G401 (cell line): Measurements from ENCODE around the gene ACOXL. TPM values are rescaled to one million over a fixed set of nuclear protein-coding genes. Genes with fewer than 3 reads are reported as not detected.

Experiments
- DNase-seq: peaks from one replicate; pipeline ENCODE4 v3.0.0-alpha.2; 2015; ENCODE audit warnings: low spot score
- in situ Hi-C: cut with HindIII; loops from 2 replicates; pipeline ENCODE4 v1.10.0; 2016; ENCODE audit warnings: low sequenced_read_pairs, mixed read lengths
- total RNA-seq: library from RNA; depleted of rRNA; stranded (reverse); fragments of >200 nt; shearing (Covaris generic); gene quantifications from 2 replicates; pipeline ENCODE4 v1.2.3, GENCODE V29; 2014

The ACOXL gene
- total RNA-seq, 1 experiment from 2014 or later: not detected

- no peak for DNase-seq
- in situ Hi-C loops: no loop called here
These were observed 132.4 kb downstream of the ACOXL start for GRCh38 chr2:110864731-110865130.

DNA sequence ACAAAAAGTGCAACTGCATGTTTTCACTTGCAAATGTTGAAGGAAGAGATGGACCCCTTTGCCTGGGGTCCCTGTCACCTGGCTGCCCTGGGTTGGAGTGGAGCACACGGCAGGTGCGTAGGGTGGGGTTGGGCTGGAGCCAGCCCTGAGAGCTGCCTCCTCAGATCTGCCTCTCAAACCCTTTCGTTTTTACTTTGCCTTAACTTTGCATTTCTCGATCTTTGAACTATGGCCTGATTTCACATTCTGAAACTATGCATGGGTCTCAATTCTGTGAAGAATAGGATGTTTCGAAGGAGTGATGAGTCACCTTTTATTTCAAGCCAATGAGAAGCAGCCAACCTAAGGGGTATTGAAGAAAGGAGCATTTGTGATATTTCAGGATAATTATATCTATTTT lies 132.8 kb downstream of the ACOXL start:
- no peak for DNase-seq
- in situ Hi-C loops: no loop called here

DNA sequence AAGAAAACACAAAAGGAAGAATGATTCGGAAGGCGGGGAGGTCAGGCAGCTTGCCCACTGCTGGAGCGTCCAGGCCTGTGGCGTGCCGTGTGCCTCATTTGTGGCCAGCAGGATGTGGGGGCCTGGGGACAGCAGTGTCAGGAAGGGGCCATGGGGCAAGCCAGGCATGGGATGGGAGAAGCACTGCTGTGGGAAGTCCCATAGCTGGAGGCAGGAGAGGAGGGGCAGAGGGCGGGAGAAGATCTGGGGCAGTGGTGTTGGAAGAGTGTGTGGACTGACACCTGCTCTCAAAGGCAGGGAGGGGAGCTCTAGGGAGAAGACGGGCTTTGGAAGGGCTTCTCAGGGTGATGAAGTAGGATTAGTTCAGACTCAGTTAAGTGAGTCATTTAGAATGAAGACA lies 133.7 kb downstream of the ACOXL start:
- in situ Hi-C loops: no loop called here

GRCh38 chr2:110866466-110866865 lies 134.1 kb downstream of the ACOXL start:
- DNase-seq: no peak
- in situ Hi-C loops: no loop called here

More for the DNA sequence above, 133.7 kb downstream of the ACOXL start:
- no peak for DNase-seq

- in situ Hi-C loops: no loop called here
These were observed 134.7 kb downstream of the ACOXL start for GRCh38 chr2:110867078-110867477.

GRCh38 chr2:110868971-110869370 lies 136.6 kb downstream of the ACOXL start:
- DNase-seq: no peak
- in situ Hi-C loops: no loop called here

More at GRCh38 chr2:110867078-110867477, 134.7 kb downstream of the ACOXL start:
- DNase-seq: no peak

DNA sequence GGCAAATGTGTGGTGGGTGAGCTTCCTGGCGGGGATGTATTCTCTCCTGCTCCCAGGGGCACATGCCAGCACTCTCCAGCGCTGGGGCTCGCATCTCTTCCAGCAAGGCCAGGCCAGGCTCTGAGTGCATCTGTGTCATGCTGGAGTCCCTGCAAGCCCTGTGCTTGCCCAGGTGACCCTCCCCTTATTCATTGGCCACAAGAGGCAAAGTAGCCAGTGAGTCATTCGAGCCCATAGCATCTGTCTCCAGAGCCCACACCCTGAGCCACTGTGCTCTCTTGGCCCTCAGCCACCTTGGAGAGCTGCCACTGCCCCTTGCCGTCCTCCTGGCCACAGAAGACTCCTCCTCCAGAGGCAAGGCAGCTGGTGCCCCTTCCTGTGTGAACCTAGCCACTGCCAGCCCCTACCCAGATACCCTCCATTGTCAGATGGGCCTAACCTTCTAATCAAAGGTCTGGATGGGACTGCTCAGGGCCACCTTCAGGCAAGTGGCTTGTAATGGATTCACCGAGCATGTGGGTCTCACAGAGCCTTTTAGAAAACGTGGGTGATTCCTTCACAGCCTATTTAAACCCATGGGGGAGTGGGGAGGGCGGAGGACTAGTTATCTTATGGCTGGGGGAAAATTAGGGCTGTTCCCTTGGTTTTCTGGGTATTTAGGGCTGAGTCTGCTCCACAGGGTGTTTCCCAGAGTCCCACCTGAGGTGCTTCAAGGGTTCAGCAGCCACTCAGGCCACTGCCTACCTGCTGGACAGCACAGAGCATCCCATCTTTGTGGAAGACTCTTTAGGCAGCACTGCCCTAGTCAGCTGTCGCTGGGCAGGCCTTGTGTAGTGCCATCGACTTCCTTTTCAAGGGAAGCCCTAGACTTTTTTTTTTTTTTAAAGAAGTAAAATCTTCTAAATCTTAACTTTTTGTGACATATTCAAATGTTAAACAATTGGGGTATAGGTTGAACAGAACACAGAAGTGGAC lies 137.4 kb downstream of the ACOXL start:
- in situ Hi-C loops: no loop called here
- no peak for DNase-seq

DNA sequence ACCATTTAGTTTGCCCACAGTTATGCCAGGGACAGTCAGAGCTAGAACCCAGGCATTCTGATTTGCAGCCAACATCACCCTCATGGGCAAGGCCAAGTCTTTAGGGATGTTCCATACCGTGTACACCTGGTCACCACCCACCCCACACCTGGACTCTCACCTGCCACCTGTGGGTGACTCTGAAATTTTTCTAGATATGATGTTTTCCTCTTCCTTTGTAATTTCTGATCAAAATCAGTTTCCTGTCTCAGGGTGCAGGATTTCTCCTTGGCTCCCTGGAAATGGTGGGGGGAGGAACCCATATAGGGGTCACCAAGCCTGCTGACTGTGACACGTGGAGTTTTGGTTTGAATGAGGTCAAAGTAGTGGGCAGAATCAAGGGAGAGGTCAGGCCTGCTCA lies 138.2 kb downstream of the ACOXL start:
- DNase-seq: no peak
- in situ Hi-C loops: no loop called here

- in situ Hi-C loops: no loop called here
- no peak for DNase-seq
These were observed 139.3 kb downstream of the ACOXL start for GRCh38 chr2:110871637-110872036.

GRCh38 chr2:110872521-110872920 lies 140.1 kb downstream of the ACOXL start:
- DNase-seq: no peak
- in situ Hi-C loops: no loop called here

- in situ Hi-C loops: no loop called here
- no peak for DNase-seq
These were observed 140.7 kb downstream of the ACOXL start for GRCh38 chr2:110873056-110873502.

GRCh38 chr2:110873597-110874452 lies 141.5 kb downstream of the ACOXL start:
- in situ Hi-C loops: no loop called here
- no peak for DNase-seq

DNA sequence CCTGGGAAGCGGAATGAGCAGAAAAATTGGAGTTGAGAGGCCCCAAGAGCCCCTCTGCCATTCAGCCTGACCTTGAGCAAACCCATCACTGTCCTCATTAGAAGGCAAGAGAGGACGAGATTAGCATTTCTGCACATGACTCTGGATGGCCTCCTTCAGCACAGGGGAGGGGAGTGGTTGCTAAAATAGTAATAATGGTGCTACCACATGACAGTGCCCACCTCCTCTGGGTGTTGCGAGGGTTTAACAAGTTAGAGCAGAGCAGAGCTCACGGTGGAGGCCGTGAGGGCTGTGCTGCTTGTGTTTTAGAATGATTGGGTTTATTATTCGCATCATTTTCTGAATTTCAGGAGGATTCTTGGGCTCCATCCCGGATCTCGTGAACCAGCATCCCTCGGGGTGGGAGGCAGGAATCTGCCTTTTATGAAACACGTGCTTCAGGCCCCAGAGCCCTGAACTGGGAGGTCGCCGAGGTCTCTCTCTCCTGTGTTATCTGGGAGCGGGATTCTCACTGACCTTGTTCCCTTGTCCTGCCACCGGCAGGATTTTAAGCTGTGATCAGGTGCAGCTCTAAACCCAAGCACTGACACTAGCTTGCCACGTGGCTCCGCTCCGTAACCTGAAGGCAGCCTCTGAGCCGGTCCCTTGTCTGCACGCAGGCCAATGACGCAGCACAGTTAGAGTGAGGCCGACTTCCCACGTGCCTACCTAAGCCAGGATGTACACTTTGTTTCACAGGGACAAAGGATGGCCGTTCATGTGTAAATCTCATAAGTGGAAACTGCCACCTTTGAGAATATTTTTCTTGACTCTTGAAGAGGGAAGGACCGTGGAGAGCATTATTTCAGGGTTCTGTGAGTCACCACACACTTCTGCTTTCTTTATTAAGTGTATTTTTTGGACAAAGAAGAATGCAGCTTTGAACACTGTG lies 142.3 kb downstream of the ACOXL start:
- in situ Hi-C loops: no loop called here
- DNase-seq: no peak

DNA sequence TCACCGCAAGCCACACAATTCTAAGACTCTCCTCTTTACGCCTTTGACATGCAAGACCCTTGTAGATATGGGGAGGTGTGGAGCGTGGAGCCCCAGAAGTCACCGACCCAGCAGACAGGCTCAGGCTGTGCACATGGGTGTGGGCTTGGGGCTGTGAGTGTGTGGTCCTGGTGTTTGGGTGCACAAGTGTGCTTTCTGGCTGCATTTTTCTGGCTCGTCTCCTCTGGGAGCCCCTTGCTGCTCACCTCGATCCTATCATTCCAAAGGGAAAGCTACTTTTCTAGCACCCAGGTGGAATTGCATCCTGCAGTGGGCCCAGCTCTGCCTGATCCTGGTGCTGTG lies 143.0 kb downstream of the ACOXL start:
- in situ Hi-C loops: no loop called here

DNA sequence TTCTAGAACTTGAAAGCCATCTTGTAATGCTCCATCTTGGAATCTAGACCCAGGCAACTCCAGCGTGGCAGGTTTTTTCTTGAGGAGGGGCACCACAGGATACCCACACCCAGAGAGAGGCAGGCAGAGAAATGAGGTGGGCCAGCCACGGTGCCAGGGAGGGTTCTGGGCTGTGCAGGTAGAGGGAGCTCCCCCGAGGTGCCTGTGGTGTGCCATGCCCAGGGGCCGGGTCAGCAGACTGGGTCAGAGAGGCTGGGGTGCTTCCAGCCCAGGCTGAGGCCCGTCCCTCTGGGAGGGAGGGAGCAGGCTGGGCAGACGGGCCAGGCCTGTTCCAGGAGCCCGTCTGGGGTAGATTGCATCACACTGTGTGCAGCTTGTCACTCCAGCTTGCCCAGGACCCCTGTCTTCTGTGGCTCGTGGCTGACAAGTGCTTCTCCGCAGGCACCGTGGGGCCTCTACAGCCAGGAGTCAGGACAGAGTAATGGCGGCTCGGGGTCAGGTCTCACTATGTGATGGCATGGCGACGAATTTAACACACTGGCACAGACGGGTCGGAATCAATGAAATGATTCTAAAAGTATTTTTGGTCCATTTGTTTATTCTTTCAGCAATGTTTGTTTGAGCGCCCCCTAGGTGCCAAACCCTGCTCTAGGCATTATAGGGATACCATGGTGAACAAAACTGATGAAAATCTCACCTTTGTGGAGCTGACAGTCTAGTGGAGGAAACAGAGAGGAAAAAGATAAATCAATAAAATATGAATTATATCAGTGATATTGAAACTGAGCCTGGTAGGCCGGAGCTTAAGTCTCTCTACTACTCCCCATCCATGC lies 144.0 kb downstream of the ACOXL start:
- DNase-seq: no peak
- in situ Hi-C loops: no loop called here

More for the DNA sequence above, 143.0 kb downstream of the ACOXL start:
- no peak for DNase-seq

DNA sequence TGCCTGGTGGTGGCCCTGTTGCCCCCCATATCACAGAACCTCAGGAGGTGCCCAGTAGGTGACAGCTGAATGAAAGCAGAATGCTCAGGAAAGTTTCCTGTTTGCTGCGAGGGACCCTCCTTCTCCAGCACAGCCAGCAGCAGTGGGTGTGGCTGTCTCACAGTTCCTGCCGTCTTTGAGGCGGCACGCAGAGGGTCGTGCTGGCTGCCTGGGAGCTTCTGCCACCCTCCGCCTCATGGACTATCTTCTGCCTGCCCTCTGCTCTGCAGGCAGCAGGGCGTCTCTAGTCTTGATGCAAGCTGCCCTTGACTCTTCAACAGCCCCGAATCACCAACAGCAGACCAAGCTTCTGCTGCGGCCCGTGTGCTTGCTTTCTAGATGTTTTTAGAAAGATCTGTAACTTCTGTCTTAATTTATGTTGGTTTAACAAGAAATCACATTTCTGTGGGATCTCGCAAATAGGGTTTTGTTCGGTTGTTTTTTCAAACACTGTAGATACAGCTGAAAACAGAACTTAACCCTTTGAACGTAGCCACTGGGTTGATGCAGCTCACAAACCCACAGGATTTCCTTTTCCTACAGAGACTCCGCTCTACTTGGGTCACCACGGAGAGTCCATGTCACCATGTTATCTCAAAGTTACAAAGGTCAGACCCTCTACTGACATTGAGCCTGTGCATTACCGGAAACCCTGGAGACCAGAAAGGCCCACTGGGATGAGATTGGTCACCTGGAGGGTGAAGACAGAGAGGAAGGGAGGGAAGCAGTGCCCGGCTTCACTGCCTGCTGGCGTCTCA lies 144.9 kb downstream of the ACOXL start:
- in situ Hi-C loops: no loop called here
- DNase-seq: no peak

DNA sequence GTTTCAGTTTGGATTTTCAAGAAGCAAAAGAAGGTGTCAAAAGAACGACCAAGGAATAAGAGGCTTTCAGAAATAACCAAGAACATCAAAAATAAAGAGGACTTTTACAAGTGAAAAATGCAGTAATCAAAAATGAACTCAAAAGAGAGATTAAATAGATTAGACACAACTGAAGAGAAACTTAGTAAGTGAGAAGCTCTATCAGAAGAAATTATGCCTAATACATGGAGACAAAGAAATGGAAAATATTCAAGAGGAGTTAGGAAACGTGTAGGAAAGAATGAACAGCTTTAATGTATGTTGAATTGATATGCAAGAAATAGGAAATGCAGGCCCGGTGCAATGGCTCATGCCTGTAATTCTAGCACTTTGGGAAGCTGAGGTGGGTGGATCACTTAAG lies 145.8 kb downstream of the ACOXL start:
- DNase-seq: no peak
- in situ Hi-C loops: no loop called here
